Neural cell (in vitro differentiated cells): ENCODE measurements around the gene CSGALNACT2. TPM values are rescaled to one million over a fixed set of nuclear protein-coding genes. Genes with fewer than 3 reads are reported as not detected.

Source experiments
- H2AFZ ChIP-seq: fragments of 200-600, 300-800 bp; sonication (generic), shearing (Covaris generic); 2 replicates; pipeline ENCODE4 v1.6.0; 2014; ENCODE audit warnings: low read depth, mild to moderate bottlenecking, antibody characterized with exemption, low read length, moderate library complexity
- H3F3A ChIP-seq: fragments of 200-600 bp; shearing (Covaris generic); 2 replicates; pipeline ENCODE4 v1.6.1; 2016; ENCODE audit warnings: mild to moderate bottlenecking, moderate library complexity, mixed read lengths, antibody characterized with exemption, low read length; ENCODE audit not compliant: insufficient read depth, poor library complexity, severe bottlenecking
- H3K27ac ChIP-seq: fragments of 200-600, 300-800 bp; sonication (generic), shearing (Covaris generic); 2 replicates; pipeline ENCODE4 v1.5.1; 2014; ENCODE audit warnings: mild to moderate bottlenecking, low read length, moderate library complexity
- H3K27me3 ChIP-seq: fragments of 300-800, 200-600 bp; sonication (generic), shearing (Covaris generic); 2 replicates; pipeline ENCODE4 v1.6.0; 2014; ENCODE audit warnings: mild to moderate bottlenecking, low read depth, low read length, moderate library complexity; ENCODE audit not compliant: insufficient read depth
- H3K36me3 ChIP-seq: fragments of 300-800, 200-600 bp; sonication (generic), shearing (Covaris generic); 2 replicates; pipeline ENCODE4 v1.5.1; 2014; ENCODE audit warnings: mild to moderate bottlenecking, antibody characterized with exemption, low read length, moderate library complexity; ENCODE audit not compliant: insufficient read depth
- H3K4me2 ChIP-seq: fragments of 300-800, 200-600 bp; sonication (generic), shearing (Covaris generic); 2 replicates; pipeline ENCODE4 v1.6.0; 2014; ENCODE audit warnings: mild to moderate bottlenecking, low read length
- H3K4me3 ChIP-seq: fragments of 300-800, 200-600 bp; sonication (generic), shearing (Covaris generic); 2 replicates; pipeline ENCODE4 v1.5.1; 2014; ENCODE audit warnings: mild to moderate bottlenecking, low read length, moderate library complexity
- H3K79me2 ChIP-seq: fragments of 200-600 bp; shearing (Covaris generic); replicated peaks from 2 replicates; pipeline ENCODE4 v1.6.0; 2014; ENCODE audit warnings: mild to moderate bottlenecking, low read length, moderate library complexity; ENCODE audit not compliant: insufficient read depth
- H3K9ac ChIP-seq: fragments of 300-800, 200-600 bp; sonication (generic), shearing (Covaris generic); 2 replicates; pipeline ENCODE4 v1.6.1; 2016; ENCODE audit warnings: mild to moderate bottlenecking, low read length, mixed read lengths
- H3K9me2 ChIP-seq: fragments of 200-600 bp; shearing (Covaris generic); 2 replicates; pipeline ENCODE4 v1.6.1; 2016; ENCODE audit warnings: mild to moderate bottlenecking, low read length, mixed read lengths; ENCODE audit not compliant: insufficient read depth
- H3K9me3 ChIP-seq: fragments of 200-600, 300-800 bp; sonication (generic), shearing (Covaris generic); 2 replicates; pipeline ENCODE4 v1.6.1; 2016; ENCODE audit warnings: mild to moderate bottlenecking, mixed run types, low read length, moderate library complexity, mixed read lengths
- H4K20me1 ChIP-seq: fragments of 200-600 bp; shearing (Covaris generic); 2 replicates; pipeline ENCODE4 v1.6.1; 2016; ENCODE audit warnings: mild to moderate bottlenecking, mixed run types; ENCODE audit not compliant: insufficient read depth
- EP300 ChIP-seq: fragments of 450-650 bp; conservative IDR thresholded peaks from 2 replicates; pipeline ENCODE4 v1.6.1; 2014; ENCODE audit warnings: antibody characterized with exemption, mild to moderate bottlenecking, moderate library complexity; ENCODE audit not compliant: poor library complexity, severe bottlenecking
- EZH2 ChIP-seq: fragments of 200-600, 300-800 bp; shearing (Covaris generic), sonication (generic); IDR thresholded peaks from 2 replicates; pipeline ENCODE4 v1.6.1; 2014; ENCODE audit warnings: antibody characterized with exemption, low read length, borderline replicate concordance, mild to moderate bottlenecking; ENCODE audit not compliant: insufficient read depth, poor library complexity, severe bottlenecking
- MXI1 ChIP-seq: fragments of 450-650 bp; conservative IDR thresholded peaks from 2 replicates; pipeline ENCODE4 v1.6.1; 2014; ENCODE audit warnings: antibody characterized with exemption, mild to moderate bottlenecking; ENCODE audit not compliant: poor library complexity, severe bottlenecking
- POLR2AphosphoS5 ChIP-seq: IDR thresholded peaks from 2 replicates; pipeline ENCODE4 v1.6.1; 2012
- RAD21 ChIP-seq: fragments of 450-650 bp; conservative IDR thresholded peaks from 2 replicates; pipeline ENCODE4 v1.6.1; 2014; ENCODE audit warnings: antibody characterized with exemption, mild to moderate bottlenecking, moderate library complexity
- polyA plus RNA-seq: library from polyadenylated mRNA; depleted of rRNA; stranded (reverse); fragments of >200 nt; gene quantifications from 2 replicates; pipeline ENCODE4 v1.2.3, GENCODE V29; 2014
- TF ChIP-seq, protein P1 (sequence below): IDR thresholded peaks from 2 replicates; pipeline ENCODE4 v1.6.1; 2012; ENCODE audit warnings: borderline replicate concordance
- TF ChIP-seq, protein P2 (sequence below): fragments of 450-650 bp; IDR thresholded peaks from 2 replicates; pipeline ENCODE4 v1.5.1; 2014; ENCODE audit warnings: antibody characterized with exemption, mild to moderate bottlenecking, moderate library complexity; ENCODE audit not compliant: poor library complexity, severe bottlenecking

The CSGALNACT2 gene
- polyA plus RNA-seq, 1 donor from 2014 or later: 20.7 TPM

DNA sequence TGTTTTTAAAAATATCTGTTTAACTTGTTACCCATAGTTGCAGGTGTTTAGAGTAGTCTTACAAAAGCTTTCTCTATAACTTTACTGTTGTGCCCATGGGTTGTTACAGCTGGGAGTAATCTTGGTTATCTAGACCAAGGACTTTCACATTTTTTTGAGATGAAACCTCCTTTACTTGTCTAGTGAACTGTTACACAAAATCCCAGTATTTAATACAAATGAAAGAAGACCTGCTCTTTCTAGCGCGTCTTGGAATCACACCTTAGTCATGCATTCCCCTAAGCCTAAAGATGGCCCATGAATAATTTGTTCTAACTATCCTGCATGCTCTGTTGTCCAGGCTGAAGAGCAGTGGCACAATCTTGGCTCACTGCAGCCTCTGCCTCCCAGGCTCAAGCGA lies 38.0 kb downstream of the CSGALNACT2 start:
- Histone ChIP-seq H3K9me2 (no peaks in the 10 kb centered on the region), H2AFZ (no peak overlapping the region), H3K9ac (no peak overlapping the region), H4K20me1 (no peaks in the 10 kb centered on the region), H3K27ac (no peak overlapping the region), H3K27me3 (no peaks in the 10 kb centered on the region), H3K79me2 (no peaks in the 10 kb centered on the region), H3K4me2 (no peak overlapping the region), H3F3A (no peaks in the 10 kb centered on the region), H3K36me3 (peaks cover 14% of the 10 kb centered on the region), H3K4me3 (no peak overlapping the region), H3K9me3 (no peaks in the 10 kb centered on the region)
- TF ChIP-seq, protein P1, sequence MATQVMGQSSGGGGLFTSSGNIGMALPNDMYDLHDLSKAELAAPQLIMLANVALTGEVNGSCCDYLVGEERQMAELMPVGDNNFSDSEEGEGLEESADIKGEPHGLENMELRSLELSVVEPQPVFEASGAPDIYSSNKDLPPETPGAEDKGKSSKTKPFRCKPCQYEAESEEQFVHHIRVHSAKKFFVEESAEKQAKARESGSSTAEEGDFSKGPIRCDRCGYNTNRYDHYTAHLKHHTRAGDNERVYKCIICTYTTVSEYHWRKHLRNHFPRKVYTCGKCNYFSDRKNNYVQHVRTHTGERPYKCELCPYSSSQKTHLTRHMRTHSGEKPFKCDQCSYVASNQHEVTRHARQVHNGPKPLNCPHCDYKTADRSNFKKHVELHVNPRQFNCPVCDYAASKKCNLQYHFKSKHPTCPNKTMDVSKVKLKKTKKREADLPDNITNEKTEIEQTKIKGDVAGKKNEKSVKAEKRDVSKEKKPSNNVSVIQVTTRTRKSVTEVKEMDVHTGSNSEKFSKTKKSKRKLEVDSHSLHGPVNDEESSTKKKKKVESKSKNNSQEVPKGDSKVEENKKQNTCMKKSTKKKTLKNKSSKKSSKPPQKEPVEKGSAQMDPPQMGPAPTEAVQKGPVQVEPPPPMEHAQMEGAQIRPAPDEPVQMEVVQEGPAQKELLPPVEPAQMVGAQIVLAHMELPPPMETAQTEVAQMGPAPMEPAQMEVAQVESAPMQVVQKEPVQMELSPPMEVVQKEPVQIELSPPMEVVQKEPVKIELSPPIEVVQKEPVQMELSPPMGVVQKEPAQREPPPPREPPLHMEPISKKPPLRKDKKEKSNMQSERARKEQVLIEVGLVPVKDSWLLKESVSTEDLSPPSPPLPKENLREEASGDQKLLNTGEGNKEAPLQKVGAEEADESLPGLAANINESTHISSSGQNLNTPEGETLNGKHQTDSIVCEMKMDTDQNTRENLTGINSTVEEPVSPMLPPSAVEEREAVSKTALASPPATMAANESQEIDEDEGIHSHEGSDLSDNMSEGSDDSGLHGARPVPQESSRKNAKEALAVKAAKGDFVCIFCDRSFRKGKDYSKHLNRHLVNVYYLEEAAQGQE: no peak
- TF ChIP-seq, protein P2, sequence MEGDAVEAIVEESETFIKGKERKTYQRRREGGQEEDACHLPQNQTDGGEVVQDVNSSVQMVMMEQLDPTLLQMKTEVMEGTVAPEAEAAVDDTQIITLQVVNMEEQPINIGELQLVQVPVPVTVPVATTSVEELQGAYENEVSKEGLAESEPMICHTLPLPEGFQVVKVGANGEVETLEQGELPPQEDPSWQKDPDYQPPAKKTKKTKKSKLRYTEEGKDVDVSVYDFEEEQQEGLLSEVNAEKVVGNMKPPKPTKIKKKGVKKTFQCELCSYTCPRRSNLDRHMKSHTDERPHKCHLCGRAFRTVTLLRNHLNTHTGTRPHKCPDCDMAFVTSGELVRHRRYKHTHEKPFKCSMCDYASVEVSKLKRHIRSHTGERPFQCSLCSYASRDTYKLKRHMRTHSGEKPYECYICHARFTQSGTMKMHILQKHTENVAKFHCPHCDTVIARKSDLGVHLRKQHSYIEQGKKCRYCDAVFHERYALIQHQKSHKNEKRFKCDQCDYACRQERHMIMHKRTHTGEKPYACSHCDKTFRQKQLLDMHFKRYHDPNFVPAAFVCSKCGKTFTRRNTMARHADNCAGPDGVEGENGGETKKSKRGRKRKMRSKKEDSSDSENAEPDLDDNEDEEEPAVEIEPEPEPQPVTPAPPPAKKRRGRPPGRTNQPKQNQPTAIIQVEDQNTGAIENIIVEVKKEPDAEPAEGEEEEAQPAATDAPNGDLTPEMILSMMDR: no peak
- TF ChIP-seq MXI1: no peak
- TF ChIP-seq EP300: no peak
- TF ChIP-seq EZH2: no peak
- no peak for TF ChIP-seq RAD21

DNA sequence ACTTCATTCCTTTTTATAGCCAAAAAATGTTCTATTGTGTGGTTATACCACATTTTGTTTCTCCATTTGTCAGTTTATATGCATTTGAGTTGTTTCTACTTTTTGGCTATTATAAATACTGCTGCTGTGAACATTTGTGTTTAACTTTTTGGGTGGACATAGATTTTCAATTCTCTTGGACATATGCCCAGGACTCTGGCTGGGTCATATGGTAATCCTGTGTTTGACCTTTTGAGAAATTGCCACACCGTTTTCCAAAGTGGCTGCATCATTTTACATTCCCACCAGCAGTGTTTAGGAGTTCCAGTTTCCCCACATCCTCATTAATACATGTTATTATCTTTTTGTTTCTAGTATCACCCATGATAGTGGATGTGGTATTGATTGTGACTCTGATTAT lies 39.4 kb downstream of the CSGALNACT2 start:
- Histone ChIP-seq H4K20me1 (no peaks in the 10 kb centered on the region), H3K4me3 (no peak overlapping the region), H3K27ac (no peak overlapping the region), H3K36me3 (peaks cover 14% of the 10 kb centered on the region), H3K9me2 (no peaks in the 10 kb centered on the region), H2AFZ (no peak overlapping the region), H3K79me2 (no peaks in the 10 kb centered on the region), H3K9ac (no peak overlapping the region), H3K27me3 (no peaks in the 10 kb centered on the region), H3F3A (no peaks in the 10 kb centered on the region), H3K9me3 (no peaks in the 10 kb centered on the region), H3K4me2 (no peak overlapping the region)
- TF ChIP-seq POLR2AphosphoS5 (no peak), MXI1 (no peak), RAD21 (no peak)
- TF ChIP-seq, protein P2: no peak
